A673 (cell line): ENCODE data around the gene PGD. TPM values are rescaled to one million over a fixed set of nuclear protein-coding genes. Genes with fewer than 3 reads are reported as not detected.
"Not testable (repeated sequence)": the region's sequence is repeated elsewhere in the genome, so short reads cannot be mapped to it uniquely, and the experiment has no call there.

ENCODE experiments used
- BruUV-seq: library from RNA; stranded (reverse); fragments of 400-500 nt; replicated peaks from 2 replicates; lab custom pipeline; 2021; lab: Mats Ljungman, UMichigan
- CTCF ChIA-PET: fragments of 300-600 bp; sonication (Branson Sonifier 250); formaldehyde crosslinking; loops from one replicate; lab custom pipeline; 2022; ENCODE audit warnings: antibody characterized with exemption; lab: Charles Lee
- POLR2A ChIA-PET: fragments of 300-600 bp; sonication (Branson Sonifier 250); formaldehyde crosslinking; loops from one replicate; lab custom pipeline; 2022; ENCODE audit warnings: antibody characterized with exemption; ENCODE audit not compliant: low non-redundant PET; lab: Charles Lee
- DNase-seq: peaks from one replicate; pipeline ENCODE4 v3.0.0-alpha.2; 2015; ENCODE audit warnings: low spot score
- H3K27ac ChIP-seq: fragments of 200-600 bp; sonication (generic); 2 replicates; pipeline ENCODE4 v1.5.1; 2016; ENCODE audit warnings: mixed run types, low read depth, mild to moderate bottlenecking, mixed read lengths, antibody characterized with exemption, low read length; ENCODE audit not compliant: poor library complexity, severe bottlenecking
- H3K27me3 ChIP-seq: fragments of 200-600 bp; sonication (generic); replicated peaks from 2 replicates; pipeline ENCODE4 v1.6.1; 2017; ENCODE audit warnings: mixed run types, low read depth, mild to moderate bottlenecking, mixed read lengths, antibody characterized with exemption, low read length; ENCODE audit not compliant: insufficient read depth, poor library complexity
- H3K36me3 ChIP-seq: fragments of 200-600 bp; sonication (generic); 2 replicates; pipeline ENCODE4 v1.6.1; 2016; ENCODE audit warnings: mixed run types, mild to moderate bottlenecking, mixed read lengths, antibody characterized with exemption, low read length; ENCODE audit not compliant: insufficient read depth, poor library complexity, severe bottlenecking
- H3K4me1 ChIP-seq: fragments of 200-600 bp; sonication (generic); 2 replicates; pipeline ENCODE4 v1.6.1; 2017; ENCODE audit warnings: mixed run types, mild to moderate bottlenecking, mixed read lengths, antibody characterized with exemption, low read length; ENCODE audit not compliant: insufficient read depth, poor library complexity, severe bottlenecking
- H3K4me3 ChIP-seq: fragments of 200-600 bp; sonication (generic); 2 replicates; pipeline ENCODE4 v1.5.1; 2016; ENCODE audit warnings: low read depth, mixed run types, mild to moderate bottlenecking, mixed read lengths, low read length; ENCODE audit not compliant: poor library complexity, severe bottlenecking
- H3K9me3 ChIP-seq: fragments of 200-600 bp; sonication (generic); 2 replicates; pipeline ENCODE4 v1.6.1; 2016; ENCODE audit warnings: mixed run types, low read depth, mild to moderate bottlenecking, mixed read lengths, antibody characterized with exemption, low read length; ENCODE audit not compliant: poor library complexity, severe bottlenecking
- CTCF ChIP-seq: fragments of 300-800, 200-600 bp; sonication (generic); conservative IDR thresholded peaks from 2 replicates; pipeline ENCODE4 v1.5.1; 2017; ENCODE audit warnings: low read depth, mild to moderate bottlenecking, antibody characterized with exemption, low read length, moderate library complexity, mixed read lengths
- EZH2 ChIP-seq: fragments of 200-600 bp; sonication (generic); IDR thresholded peaks from 2 replicates; pipeline ENCODE4 v1.6.1; 2017; ENCODE audit warnings: borderline replicate concordance, low read depth, mild to moderate bottlenecking, mixed read lengths, antibody characterized with exemption, low read length; ENCODE audit not compliant: poor library complexity, severe bottlenecking
- intact Hi-C: fragments of 100-400 bp; cut with micrococcal nuclease; formaldehyde crosslinking; loops from one replicate; pipeline ENCODE4 v1.10.0; 2022; ENCODE audit not compliant: unreplicated experiment
- total RNA-seq: library from RNA; stranded (reverse); gene quantifications from 2 replicates; pipeline ENCODE4 v1.2.3, GENCODE V29; 2021

Gene PGD
- total RNA-seq, 1 experiment from 2014 or later, result 451 TPM

GRCh38 chr1:10424651-10425050 lies 25.8 kb downstream of the PGD start:
- H3K4me1 ChIP-seq, result no peaks in the 10 kb centered on the region
- TF ChIP-seq CTCF (no peak), EZH2 (no peak)
- H3K36me3 ChIP-seq, result peaks cover 20% of the 10 kb centered on the region
- ChIA-PET POLR2A (no interaction called here), CTCF (interaction anchor here (0.6 kb wide), 1 partner anchor 37 kb away, joined by 7 read pairs; no protein-coding TSS in a partner anchor)
- intact Hi-C loops, result loop anchor here (5.0 to 10.0 kb wide), 3 partner anchors 472 to 800 kb away; no protein-coding TSS in a partner anchor
- no TSS peak for BruUV-seq
- DNase-seq, result no peak
- no peaks in the 10 kb centered on the region for H3K9me3 ChIP-seq
- H3K27me3 ChIP-seq, result no peaks in the 10 kb centered on the region
- H3K27ac ChIP-seq, result no peak overlapping the region
- no peak overlapping the region for H3K4me3 ChIP-seq

- H3K27ac ChIP-seq, POLR2A ChIA-PET, BruUV-seq, DNase-seq, H3K27me3 ChIP-seq, H3K36me3 ChIP-seq, H3K4me3 ChIP-seq, H3K4me1 ChIP-seq, H3K9me3 ChIP-seq: not testable (repeated sequence)
- CTCF ChIA-PET, result interaction anchor here (0.6 kb wide), 1 partner anchor 48 kb away, joined by 3 read pairs; no protein-coding TSS in a partner anchor
- intact Hi-C loops, result loop anchor here (5.0 to 10.0 kb wide), 3 partner anchors 474 to 801 kb away; no protein-coding TSS in a partner anchor
These were observed 27.1 kb downstream of the PGD start for GRCh38 chr1:10425826-10426534.

- CTCF ChIA-PET, result interaction anchor here (0.6 kb wide), 1 partner anchor 48 kb away, joined by 3 read pairs; no protein-coding TSS in a partner anchor
- H3K27ac ChIP-seq, H3K4me3 ChIP-seq, H3K36me3 ChIP-seq, H3K4me1 ChIP-seq, DNase-seq, H3K27me3 ChIP-seq, H3K9me3 ChIP-seq, BruUV-seq, POLR2A ChIA-PET: not testable (repeated sequence)
- intact Hi-C loops, result loop anchor here (5.0 to 10.0 kb wide), 3 partner anchors 474 to 802 kb away; no protein-coding TSS in a partner anchor
These were observed 27.6 kb downstream of the PGD start for GRCh38 chr1:10426535-10426848.

GRCh38 chr1:10428984-10429383 lies 30.1 kb downstream of the PGD start:
- H3K4me1 ChIP-seq, result peaks cover 5% of the 10 kb centered on the region
- intact Hi-C loops, result loop anchor here (1.0 to 10.0 kb wide), 4 partner anchors 52 to 804 kb away; no protein-coding TSS in a partner anchor
- H3K27ac ChIP-seq, result no peak overlapping the region
- no peaks in the 10 kb centered on the region for H3K27me3 ChIP-seq
- TF ChIP-seq EZH2, result no peak
- TF ChIP-seq CTCF, result no peak
- H3K9me3 ChIP-seq, result no peaks in the 10 kb centered on the region
- ChIA-PET POLR2A (no interaction called here), CTCF (interaction anchor here (0.5 to 2.5 kb wide), 4 partner anchors 41 to 960 kb away, joined by 5 to 24 read pairs (median 6); no protein-coding TSS in a partner anchor)
- BruUV-seq, result no TSS peak
- no peaks in the 10 kb centered on the region for H3K36me3 ChIP-seq
- H3K4me3 ChIP-seq, result no peak overlapping the region
- no peak for DNase-seq
